SK-N-SH treated with all-trans-retinoic acid at 6 μM for 48 hours (cell line): ENCODE results near the gene DHX8.
"Not testable (repeated sequence)": the region's sequence is repeated elsewhere in the genome, so short reads cannot be mapped to it uniquely, and the experiment has no call there.

Experiments
- ISL1 ChIP-seq: fragments of 250-450 bp; sonication (Bioruptor Pico); IDR thresholded peaks from 2 replicates; pipeline ENCODE4 v2.1.2; 2022; ENCODE audit warnings: mild to moderate bottlenecking, moderate library complexity
- PPARA ChIP-seq: fragments of 250-450 bp; sonication (Bioruptor Pico); IDR thresholded peaks from 2 replicates; pipeline ENCODE4 v1.5.0; 2020; ENCODE audit warnings: mild to moderate bottlenecking, borderline replicate concordance

DNA sequence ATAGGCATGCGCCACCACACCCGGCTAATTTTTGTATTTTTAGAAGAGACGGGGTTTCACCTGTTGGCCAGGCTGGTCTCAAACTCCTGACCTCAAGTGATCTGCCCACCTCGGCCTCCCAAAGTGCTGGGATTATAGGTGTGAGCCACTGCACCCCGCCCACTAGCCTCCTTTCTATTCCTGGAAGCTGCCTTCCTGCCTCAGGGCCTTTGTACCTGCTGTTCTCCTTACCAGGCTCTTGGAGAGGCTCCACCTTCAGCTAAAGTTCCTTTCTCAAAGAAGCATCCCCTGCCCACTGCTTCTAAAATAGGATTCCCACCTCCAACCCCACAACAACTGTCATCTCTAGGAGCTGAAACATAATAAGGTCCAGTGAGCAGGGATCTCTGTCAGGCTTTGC lies 23.9 kb upstream of the DHX8 start:
- not testable (repeated sequence) for TF ChIP-seq ISL1, PPARA (CRISPR knock-in tag)
